Panc1 (cell line): ENCODE measurements around the gene KCNQ1OT1.

Experiments
- CTCF ChIP-seq: fragments of 450-650 bp; IDR thresholded peaks from 2 replicates; pipeline ENCODE4 v1.5.1; 2017; ENCODE audit warnings: mild to moderate bottlenecking
- POLR2AphosphoS5 ChIP-seq: IDR thresholded peaks from 2 replicates; pipeline ENCODE4 v1.6.1; 2012; ENCODE audit warnings: mild to moderate bottlenecking, low read depth, low read length, moderate library complexity
- TCF7L2 ChIP-seq: IDR thresholded peaks from 2 replicates; pipeline ENCODE4 v1.6.1; 2011; ENCODE audit warnings: mild to moderate bottlenecking, low read depth, low read length, inconsistent platforms

GRCh38 chr11:2669634-2670469 is 29.9 kb downstream of the KCNQ1OT1 start:
- no peak for TF ChIP-seq CTCF
- no peak for TF ChIP-seq POLR2AphosphoS5
- no peak for TF ChIP-seq TCF7L2
